AG04450 (cell line): ENCODE measurements around the gene PSMG4. TPM values are rescaled to one million over a fixed set of nuclear protein-coding genes. Genes with fewer than 3 reads are reported as not detected.

Experiments
- CTCF ChIA-PET: fragments of 300-600, 350-600 bp; formaldehyde crosslinking; extraction: SDS; loops from one replicate; lab custom pipeline; 2022; ENCODE audit warnings: antibody characterized with exemption, inconsistent platforms; lab: Charles Lee
- POLR2A ChIA-PET: fragments of 350-600 bp; formaldehyde crosslinking; extraction: SDS; loops from one replicate; lab custom pipeline; 2021; ENCODE audit warnings: antibody characterized with exemption, inconsistent platforms; lab: Yijun Ruan, JAX
- DNase-seq: peaks from one replicate; pipeline ENCODE4 v3.0.0-alpha.2; 2011; ENCODE audit warnings: low read depth, low spot score
- H3K27ac ChIP-seq: one replicate; pipeline ENCODE4 v1.5.1; 2012; ENCODE audit warnings: low read depth, low read length, control low read depth
- H3K27me3 ChIP-seq: one replicate; pipeline ENCODE4 v1.6.0; 2012; ENCODE audit warnings: low read length; ENCODE audit not compliant: control insufficient read depth, insufficient read depth
- H3K4me3 ChIP-seq: 2 replicates; pipeline ENCODE4 v1.5.1; 2011; ENCODE audit warnings: mild to moderate bottlenecking, low read depth, low read length, control low read depth
- H3K9me3 ChIP-seq: 2 replicates; pipeline ENCODE4 v1.5.1; 2012; ENCODE audit warnings: low read length; ENCODE audit not compliant: control insufficient read depth, insufficient read depth
- CTCF ChIP-seq: IDR thresholded peaks from 2 replicates; pipeline ENCODE4 v1.5.1; 2011; ENCODE audit warnings: low read depth, low read length, control low read depth, inconsistent platforms
- polyA plus RNA-seq: library from polyadenylated mRNA; depleted of rRNA; stranded (reverse); fragments of >200 nt; gene quantifications from 2 replicates; pipeline ENCODE4 v1.2.3, GENCODE V29; 2011

Gene PSMG4
- polyA plus RNA-seq, 1 experiment = 15.8 TPM

- no peak for DNase-seq
- ChIA-PET CTCF (interaction anchor here (1.1 kb wide), 1 partner anchor 440 kb away, joined by 3 read pairs; no protein-coding TSS in a partner anchor), POLR2A (no interaction called here)
- H3K27me3 ChIP-seq = peaks cover 24% of the 10 kb centered on the region
- H3K27ac ChIP-seq = no peak overlapping the region
- TF ChIP-seq CTCF = no peak
- H3K4me3 ChIP-seq = no peak overlapping the region
- H3K9me3 ChIP-seq = no peaks in the 10 kb centered on the region; the same call in 1 of the 2 replicates
These were observed 33.9 kb downstream of the PSMG4 start for GRCh38 chr6:3292431-3293197.

GRCh38 chr6:3293271-3294155 lies 34.8 kb downstream of the PSMG4 start:
- no peak overlapping the region for H3K27ac ChIP-seq
- TF ChIP-seq CTCF = no peak
- no peak for DNase-seq
- CTCF ChIA-PET = no interaction called here
- POLR2A ChIA-PET = no interaction called here
- no peak overlapping the region for H3K4me3 ChIP-seq
- H3K9me3 ChIP-seq = no peaks in the 10 kb centered on the region; the same call in 1 of the 2 replicates
- peaks cover 29% of the 10 kb centered on the region for H3K27me3 ChIP-seq

GRCh38 chr6:3294396-3294795 lies 35.6 kb downstream of the PSMG4 start:
- H3K27me3 ChIP-seq = peaks cover 29% of the 10 kb centered on the region
- TF ChIP-seq CTCF = no peak
- no peak overlapping the region for H3K4me3 ChIP-seq
- POLR2A ChIA-PET = no interaction called here
- H3K27ac ChIP-seq = no peak overlapping the region
- no peaks in the 10 kb centered on the region; the same call in 1 of the 2 replicates for H3K9me3 ChIP-seq
- DNase-seq = no peak
- CTCF ChIA-PET = no interaction called here

- no peak for TF ChIP-seq CTCF
- Histone ChIP-seq H3K4me3 (no peak overlapping the region), H3K27me3 (peaks cover 29% of the 10 kb centered on the region), H3K27ac (no peak overlapping the region), H3K9me3 (no peaks in the 10 kb centered on the region; the same call in 1 of the 2 replicates)
- no peak for DNase-seq
- ChIA-PET POLR2A (interaction anchor here (0.6 kb wide), 1 partner anchor 177 kb away, joined by 3 read pairs; no protein-coding TSS in a partner anchor), CTCF (no interaction called here)
These were observed 36.4 kb downstream of the PSMG4 start for GRCh38 chr6:3294921-3295871.
